Effector CD8-positive, alpha-beta T cell (primary cell): ENCODE measurements around the gene PACS2.
"Not testable (repeated sequence)": the region's sequence is repeated elsewhere in the genome, so short reads cannot be mapped to it uniquely, and the experiment has no call there.

Experiments used
- DNase-seq: peaks from one replicate; lab custom pipeline; 2025; lab: John Stamatoyannopoulos, UW

PACS2 gene

DNA sequence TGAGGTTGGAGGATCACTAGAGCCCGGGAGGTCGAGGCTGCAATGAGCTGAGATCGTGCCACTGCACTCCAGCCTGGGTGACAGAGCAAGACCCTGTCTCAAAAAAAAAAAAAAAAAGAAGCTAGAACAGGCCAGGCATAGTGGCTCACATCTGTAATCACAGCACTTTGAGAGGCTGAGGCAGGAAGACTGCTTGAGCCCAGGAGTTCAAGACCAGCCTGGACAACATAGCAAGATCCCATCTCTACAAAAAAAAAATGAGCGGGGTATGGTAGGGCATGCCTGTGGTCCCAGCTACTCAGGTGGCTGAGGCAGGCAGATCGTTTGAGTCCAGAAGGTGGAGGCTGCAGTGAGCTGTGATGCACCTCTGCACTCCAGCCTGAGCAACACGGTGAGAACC is 25.6 kb upstream of the PACS2 start:
- DNase-seq, result not testable (repeated sequence)

DNA sequence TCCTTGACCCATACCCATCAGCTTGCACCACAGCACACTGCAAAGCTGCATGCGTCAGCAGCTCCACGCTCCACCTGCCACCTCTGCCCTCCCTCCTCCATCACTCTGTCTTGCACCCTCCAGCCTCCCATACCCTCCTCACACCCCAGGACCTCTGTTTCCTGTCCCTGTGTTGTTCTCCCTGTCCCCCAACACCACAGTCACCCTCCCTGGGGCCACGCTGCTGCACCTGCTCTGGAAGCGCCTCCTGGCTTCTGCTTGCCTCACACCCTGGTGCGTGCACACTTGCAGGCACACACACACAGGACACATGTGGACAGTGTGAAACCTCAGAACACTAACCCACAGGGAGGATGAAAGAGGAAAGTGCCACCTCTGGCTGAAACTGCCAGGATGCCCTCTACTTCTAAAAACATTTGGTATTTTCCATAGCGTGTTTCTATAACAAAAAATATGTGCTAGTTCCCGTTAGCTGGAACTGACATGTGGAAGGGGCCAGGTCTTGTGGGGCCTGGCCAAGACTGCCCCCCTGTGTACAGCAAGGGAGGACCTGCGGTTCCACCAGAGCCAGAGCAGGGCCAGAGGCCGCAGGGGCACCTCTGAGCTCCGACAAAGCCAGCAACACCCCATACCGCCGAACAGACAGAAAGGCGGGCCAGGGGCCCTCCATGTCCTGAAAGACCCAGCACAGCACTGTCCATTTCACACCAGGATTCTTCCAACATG is 23.8 kb upstream of the PACS2 start:
- no peak for DNase-seq

DNA sequence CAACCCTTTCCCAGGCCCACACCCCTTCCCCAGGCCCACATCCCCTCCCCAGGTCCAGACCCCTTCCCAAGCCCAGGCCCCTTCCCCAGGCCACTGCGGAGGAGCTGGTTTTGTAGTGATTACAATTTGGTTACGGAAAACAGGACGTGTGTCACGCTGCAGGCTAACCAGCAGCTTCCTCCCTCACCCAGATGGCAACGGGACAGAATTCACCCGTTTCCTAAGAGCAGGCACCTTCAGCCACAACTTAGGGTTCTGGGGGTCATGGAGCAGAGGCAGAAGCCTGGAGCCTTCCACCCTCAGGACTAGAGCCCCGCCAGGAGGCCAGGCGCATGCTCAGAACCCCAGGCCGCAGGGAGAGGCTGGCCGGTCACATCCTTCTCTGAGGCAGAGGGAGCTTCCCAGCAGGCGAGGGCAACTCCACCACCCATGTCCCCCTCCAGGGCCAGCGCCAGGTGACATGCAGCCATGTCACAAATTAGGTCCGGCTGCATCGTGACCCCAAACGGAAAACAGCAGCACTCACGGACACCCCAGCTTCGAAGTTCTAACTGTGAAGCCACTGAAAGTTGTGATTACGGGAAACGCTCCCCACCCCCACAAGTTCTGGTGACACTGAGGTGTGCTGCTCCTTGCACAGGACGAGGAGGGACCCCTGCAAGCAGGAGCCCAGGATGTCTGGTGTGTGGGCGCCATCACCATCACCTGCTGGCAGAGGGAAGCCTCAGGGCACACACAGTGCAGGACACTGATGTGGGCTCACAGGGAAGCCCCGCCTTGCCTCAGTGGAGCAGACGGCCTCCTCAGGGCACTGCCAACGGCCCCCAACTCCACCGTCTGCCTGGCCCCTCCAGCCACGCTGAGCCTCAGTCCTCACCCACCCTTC is 21.5 kb upstream of the PACS2 start:
- no peak for DNase-seq

DNA sequence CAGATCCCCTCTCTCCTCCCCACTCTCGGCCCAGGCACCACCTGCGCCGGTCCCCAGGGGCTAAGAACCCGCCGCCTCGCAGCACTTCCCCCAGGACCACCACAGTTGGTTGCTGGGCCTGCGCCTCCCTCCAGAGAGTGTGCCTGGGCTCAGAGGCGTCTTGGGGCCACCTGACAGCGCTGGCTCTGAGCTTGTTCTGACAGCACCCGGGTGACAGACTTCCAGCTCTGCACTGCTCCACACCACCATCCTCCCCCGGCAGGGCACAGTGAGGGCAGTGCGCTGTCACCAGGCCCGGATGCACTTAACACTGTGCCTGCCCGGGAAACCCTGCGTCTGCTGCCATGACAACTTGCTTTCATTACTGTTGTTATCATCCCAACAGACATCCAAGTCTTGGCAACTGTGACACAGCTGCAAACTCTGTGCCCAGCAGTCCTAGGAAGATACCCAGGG is 20.4 kb upstream of the PACS2 start:
- peak; percentile 26 for DNase-seq

DNA sequence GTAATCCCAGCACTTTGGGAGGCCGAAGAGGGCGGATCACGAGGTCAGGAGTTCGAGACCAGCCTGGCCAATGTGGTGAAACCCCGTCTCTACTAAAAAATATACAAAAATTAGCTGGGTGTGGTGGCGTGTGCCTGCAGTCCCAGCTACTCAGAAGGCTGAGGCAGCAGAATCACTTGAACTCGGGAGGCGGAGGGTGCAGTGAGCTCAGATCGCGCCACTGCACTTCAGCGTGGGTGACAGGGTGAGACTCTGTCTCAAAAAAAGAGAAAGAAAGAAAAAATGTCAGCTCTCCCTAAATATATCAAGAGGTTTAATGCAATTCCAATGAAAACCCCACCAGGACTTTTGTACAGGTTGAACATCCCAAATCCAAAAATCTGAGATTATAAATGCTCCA is 17.2 kb upstream of the PACS2 start:
- not testable (repeated sequence) for DNase-seq

DNA sequence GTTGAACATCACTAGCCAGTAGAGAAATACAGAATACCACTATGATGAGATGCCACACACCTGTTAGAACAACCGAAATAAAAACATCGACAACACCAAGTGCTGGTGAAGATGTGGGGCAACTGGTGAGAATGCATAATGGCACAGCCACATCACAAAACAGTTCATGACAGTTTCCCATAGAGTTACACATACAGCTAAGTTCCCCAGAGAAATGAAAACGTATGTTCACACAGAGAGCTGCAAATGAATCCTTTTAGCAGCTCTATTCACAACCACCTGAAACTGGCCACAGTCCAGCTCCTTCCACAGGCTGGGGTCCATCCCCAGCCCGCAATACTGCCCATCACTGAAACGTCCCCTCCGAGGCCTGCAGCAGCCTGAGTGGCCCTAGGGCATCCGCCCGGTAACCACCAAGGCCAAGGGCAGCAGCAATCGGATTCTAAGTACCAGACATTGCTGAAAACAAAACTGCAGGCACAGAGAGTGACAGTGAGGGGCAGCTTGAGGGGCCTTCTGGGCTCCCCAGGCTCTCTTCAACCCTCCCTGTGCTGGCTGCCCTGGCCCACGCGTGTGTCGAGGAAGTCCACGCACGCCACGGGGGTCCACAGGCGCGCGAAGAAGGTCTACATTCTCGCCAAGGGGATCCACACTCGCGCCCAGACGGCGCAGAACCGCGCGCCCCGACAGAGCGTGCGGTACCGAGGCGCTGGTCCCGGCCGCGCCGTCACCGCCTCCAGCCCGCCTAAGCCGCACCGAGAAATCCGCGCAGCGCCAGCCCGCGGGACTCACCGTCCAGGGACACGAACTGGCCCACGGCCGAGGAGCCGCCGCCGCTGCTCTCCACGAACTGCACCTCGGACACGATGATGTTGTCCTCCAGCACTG is 14.7 kb upstream of the PACS2 start:
- no peak for DNase-seq

DNA sequence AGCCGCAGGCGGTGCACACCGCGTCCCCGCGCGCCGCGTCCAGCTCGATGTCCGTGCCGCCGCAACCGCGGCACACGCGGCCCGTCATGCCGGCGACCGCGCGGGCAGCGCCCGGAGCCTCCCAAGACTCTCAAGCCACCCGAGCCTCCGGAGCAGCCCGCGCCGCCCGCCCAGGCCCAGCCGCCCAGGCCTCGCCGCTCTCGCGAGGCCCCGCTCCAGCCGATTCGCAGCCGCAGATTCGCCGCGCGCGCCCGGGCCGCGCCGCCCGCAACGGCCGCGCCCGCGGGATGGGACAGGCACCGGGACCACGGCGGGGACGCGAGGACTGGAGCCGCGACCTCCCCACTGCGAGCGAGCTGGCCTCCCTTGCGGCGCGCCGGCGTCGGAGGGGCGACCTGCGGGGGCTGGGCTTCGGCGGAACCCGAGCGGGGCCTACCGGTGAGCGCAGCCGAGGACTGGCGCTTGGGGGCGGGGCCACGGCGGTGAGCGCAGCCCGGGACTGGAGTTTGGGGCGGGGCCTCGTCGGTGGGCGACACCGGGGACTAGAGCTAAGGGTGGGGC is 13.9 kb upstream of the PACS2 start, which contains the start of gene BRF1:
Gene BRF1, minus strand, starts transcription at position 460 of the 561 bp plus-strand sequence. Its CDS starts 372 bp downstream, at position 88.
- peak; percentile 92 for DNase-seq

DNA sequence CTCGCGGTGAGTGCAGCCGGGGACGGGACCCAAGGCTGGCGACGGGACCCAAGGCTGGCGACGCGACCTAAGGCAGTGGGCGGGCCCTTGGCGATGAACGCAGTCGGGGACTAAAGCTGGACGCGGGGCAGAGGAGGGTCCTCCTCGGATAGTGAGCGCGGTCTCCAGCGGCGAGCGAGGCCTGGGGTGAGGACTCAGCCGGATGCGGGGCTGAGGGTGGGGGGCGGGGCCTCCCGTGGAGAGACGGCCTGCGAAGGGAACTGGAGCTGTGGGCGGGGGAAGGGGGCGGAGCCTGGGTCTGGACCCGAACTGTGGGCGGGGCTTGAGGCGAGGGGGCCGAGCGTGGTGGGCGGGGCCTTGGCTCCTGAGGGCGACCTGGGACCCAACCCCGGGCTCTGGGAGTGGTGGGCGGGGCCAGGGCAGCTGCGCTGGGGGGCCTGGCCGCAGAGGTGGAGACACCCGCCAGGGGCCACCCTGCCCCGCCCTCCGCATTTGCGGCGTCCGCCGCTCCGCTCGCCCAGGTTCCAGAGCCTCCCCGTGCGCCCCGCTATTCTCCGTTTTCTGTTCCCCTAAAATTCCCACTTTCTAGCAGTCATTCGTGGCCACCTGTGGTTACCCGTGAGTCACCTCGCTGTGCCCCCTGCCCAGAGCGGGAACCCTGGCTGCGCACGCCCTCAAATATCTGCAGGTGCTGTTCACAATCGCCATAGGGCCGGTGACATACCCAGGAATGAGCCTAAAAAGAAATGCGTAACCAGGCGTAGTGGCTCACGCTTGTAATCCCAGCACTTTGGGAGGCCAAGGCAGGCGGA is 13.2 kb upstream of the PACS2 start:
- DNase-seq, result peak; percentile 98

DNA sequence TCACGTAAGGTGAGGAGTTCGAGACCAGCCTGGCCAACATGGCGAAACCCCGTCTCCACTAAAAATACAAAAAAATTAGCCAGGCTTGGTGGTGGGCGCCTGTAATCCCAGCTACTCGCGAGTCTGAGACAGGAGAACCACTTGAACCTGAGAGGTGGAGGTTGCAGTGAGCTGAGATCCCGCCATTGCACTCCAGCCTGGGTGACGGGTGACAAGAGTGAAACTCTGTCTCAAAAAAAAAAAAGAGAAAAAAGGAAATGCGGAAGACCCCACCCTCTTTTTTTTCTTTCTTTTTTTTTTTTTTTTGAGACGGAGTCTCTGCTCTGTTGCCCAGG is 12.7 kb upstream of the PACS2 start:
- not testable (repeated sequence) for DNase-seq

DNA sequence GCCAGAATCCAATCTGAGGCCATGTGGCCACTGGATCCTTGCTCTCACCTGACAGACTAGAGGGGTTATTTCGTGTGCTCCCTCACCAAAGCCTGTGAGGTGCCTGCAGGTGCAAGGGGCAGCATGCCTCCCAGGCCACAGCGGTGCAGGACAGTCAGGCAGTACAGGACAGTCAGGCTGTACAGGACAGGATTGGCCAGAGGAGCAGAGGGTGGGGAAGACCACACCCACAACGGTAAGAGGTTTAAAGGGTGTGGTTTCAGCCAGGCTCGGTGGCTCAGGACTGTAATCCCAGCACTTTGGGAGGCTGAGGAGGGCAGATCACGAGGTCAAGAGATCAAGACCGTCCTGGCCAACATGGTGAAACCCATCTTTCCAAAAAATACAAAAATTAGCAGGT is 10.6 kb upstream of the PACS2 start:
- DNase-seq, result no peak

DNA sequence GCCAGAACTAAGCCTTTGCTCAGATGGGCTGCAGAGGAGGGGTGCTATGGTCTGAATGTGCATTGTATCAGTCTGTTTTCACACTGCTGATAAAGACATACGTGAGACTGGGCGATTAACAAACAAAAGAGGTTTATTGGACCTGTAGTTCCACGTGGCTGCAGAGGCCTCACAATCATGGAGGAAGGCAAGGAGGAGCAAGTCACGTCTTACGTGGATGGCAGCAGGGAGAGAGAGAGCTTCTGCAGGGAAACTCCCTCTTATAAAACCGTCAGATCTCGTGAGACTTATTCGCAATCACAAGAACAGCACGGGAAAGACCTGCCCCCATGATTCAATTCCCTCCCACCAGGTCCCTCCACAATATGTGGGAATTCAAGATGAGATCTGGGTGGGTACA is 10.0 kb upstream of the PACS2 start:
- no peak for DNase-seq

DNA sequence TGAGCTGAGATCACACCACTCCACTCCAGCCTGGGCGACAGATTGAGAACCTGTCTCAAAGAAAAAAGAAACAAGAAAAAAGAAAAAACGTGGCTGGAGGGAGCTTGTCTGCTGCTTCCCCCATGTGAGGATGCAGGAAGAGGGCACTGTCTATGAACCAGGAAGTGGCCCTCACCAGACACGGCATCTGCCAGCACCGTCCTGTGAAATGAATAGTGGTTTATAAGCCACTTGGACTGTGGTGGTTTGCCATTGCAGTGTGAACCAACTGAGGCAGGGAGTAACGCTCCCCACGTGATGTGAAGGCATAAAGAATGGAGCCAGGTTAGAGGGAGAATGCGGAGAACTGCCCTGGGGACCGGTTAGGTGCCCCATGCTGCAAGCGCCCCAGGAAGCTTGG is 9.2 kb upstream of the PACS2 start:
- no peak for DNase-seq

DNA sequence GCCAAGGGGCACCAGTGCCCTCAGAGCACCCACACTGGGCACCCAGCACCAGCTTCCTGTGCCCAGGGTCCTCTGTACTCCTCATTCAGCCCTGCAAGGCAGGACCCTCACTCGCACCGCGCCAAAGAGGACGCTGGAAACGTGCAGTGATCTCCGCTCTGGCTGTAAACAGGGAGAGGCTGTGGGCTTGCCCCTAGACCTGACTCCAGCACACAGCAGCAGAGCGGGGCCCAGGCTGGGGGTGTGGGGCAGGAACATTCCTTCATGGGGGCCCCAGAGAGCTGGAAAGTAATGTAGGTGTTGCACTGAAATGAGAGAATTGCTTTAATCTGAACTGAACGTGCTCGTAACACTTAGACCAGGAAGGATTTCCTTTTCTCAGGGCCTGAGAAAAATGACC is 8.8 kb upstream of the PACS2 start:
- no peak for DNase-seq

DNA sequence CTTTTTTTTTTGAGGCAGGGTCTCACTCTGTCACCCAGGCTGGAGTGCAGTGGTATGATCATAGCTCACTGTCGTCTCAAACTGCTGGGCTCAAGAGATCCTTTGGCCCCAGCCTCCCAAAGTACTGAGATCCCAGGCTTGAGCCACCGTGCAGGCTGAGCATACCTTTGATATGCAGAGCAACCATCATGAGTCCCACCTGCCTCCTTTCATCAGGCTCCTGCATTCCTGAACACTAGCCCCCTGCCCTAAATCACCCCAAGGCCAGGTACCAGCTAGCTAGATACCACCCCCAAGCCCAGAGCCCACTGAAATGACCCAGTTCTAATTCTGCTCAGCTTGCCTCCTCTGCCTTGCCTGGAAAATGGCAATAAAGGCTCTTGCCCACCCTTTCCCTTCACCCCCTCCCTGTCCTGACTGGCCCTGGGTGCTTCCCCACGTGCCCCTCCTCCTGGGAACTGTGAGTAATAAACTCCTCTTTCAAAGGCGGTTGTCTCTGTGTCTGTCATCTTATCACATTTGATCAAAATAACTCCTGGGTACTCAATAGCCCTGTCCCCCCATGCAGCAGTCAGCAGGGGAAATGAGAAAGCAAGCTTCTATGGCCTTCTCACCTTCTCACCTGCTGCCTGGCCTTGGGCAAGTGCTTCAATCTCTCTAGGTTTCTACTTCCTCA is 7.4 kb upstream of the PACS2 start:
- DNase-seq, result no peak

DNA sequence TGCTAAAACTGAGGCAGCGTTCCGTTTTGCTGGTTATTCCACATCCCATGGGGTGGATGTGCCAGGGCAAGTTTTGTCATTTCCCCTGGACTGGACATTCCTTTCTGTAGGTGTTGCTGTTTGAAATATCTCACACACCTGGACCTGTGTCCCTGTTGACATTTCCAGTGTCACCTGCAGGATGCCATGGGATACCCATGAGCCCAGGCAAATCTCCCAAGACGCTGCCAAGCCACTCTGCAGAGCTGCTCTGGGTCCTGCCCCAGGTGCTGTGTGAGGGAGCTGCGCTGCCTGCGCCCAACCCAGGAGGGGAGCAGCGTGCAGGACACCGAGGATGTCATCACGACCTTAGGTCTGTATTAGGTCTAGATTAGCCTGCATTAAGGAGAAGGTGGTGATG is 5.2 kb upstream of the PACS2 start:
- no peak for DNase-seq

DNA sequence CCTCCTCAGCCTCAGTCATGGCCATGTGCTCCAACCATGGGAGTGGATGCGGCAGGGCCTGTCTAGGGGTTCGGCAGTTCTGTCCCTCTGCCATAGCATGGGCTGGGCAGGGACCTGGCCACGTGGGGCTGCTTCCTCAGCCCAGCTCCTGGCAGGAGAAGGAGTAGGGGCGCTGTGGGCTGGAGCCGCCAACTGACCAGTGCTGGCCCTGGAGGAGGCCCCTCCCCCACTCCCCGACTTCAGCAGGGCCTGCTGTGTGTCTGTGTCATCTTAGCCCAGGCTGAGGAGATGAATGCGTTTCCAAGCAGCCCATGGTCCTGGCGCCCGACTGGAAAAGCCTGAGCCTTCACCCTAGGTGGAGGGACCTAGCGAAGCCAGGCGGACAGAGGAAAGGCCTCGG is 2.7 kb upstream of the PACS2 start:
- DNase-seq, result no peak

DNA sequence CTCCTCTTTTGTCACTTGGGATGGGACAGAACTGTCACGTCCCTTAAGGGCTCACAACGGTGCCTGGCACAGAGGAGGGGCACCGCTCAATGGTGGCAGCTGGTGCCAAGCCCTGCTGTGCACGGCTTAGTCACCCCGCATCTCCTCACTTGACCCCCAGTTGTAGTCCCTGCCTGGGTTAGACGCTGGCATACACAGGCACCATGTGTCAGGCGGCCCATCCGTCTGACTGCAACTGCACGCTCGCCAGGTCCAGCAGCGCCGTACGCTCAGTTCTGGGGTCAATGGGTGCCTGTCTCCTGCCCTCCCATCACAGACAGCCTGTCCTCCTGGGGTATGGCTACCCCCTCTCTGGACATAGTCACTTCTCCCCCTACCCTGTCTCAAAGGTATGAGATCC is 1.6 kb upstream of the PACS2 start:
- no peak for DNase-seq

DNA sequence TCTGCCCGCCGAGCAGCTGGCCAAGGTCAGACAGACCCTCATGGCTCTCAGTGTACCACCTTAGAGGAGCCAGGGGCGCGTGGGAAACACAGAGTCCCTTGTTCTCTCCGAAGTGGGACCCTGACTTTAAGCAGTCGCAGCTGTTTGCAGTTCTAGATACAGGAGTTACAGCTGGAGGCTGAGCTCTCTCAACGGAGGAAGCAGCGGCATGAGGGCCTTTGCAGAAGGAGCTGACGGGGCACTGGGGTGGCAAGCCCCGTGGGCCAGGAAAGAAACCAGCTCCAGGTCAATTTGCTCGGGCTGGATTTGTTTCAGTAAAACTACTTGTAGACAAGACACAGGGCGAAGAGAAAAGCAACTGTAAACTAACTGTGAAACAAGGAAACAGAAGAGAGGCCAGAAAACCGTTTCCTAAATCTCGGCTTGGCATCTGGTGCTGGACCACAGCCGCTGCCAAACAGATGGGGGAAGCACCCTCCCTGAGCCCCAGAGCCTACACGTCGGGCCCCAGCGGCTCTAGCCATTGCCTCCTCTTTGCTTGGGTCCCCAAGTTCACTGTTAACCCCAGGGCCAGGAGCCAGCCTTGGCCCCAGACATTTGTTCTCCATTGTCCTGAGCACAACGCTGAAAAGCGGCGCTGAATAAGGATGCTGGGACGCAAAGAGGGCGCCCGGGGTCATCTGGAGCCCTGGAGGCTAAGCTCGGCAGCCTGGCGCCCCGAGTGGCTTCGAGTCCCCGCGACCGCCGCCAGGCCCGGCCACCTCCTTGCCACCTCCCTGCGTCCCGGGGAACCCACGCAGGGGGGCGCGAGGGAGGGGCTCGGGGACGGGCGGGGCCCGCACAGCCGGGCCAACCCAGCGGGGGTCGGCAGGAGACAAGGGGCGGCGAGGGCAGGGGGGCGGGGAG is 914 bp upstream of the PACS2 start:
- DNase-seq, result no peak

DNA sequence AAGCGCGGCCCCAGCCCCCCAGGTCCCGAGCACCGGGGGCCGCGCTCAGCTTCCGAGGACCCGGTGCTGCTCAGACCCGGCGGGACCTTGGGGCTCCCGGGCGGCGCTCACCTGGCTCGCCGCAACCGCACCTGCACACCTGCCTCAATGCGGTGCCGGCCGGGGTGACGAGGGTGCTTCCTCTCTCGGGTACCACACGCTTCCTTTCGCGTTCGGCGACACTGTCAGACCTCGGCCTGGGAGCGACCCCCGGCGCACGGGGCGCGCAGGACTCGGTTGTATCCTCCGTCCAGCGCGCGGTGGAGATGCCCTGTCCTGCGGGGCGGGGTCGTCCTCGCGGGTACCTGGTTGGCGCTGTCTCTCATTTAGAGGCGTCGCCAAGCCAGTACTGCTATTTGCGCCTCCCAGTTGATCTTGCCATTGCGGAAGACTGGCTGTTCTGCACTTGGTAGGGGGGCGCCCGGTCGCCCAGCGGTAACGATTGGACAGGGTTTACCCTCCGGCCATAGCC is 718 bp downstream of the PACS2 start:
- DNase-seq, result peak; percentile 13
